ENCODE results near the gene CACNG7.
"Not testable (repeated sequence)": the region's sequence is repeated elsewhere in the genome, so short reads cannot be mapped to it uniquely, and the experiment has no call there.

The CACNG7 gene

GRCh38 chr19:53944416-53944815 is 35.3 kb downstream of the CACNG7 start:
- TF ChIP-seq ZNF274 (IDR thresholded peaks at IDR 0.05; ENCODE audit: low read depth, low read length), result no peak
- H3K4me3 ChIP-seq (ENCODE audit: low read length), result no peak overlapping the region

DNA sequence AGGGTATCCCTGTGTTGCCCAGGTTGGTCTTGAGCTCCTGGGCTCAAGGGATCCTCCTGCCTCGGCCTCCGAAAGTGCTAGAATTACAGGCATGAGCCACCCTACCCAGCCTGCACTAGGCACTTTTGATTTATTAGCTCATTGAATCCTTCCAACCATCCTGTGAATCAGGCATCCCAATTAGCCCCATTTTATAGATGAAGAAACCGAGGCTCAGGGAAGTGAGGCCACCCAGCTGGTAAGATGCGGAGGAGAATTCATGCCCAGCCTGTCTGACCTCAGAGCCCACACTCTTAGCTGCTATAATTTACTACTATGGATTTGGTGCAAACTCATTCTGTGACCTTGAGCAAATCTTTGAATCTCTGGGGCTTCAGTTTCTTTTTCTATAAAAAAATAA is 35.9 kb downstream of the CACNG7 start:
- TF ChIP-seq ZNF274 (IDR thresholded peaks at IDR 0.05; ENCODE audit: low read depth, low read length), result no peak
- H3K4me3 ChIP-seq (ENCODE audit: low read length), result no peak overlapping the region

DNA sequence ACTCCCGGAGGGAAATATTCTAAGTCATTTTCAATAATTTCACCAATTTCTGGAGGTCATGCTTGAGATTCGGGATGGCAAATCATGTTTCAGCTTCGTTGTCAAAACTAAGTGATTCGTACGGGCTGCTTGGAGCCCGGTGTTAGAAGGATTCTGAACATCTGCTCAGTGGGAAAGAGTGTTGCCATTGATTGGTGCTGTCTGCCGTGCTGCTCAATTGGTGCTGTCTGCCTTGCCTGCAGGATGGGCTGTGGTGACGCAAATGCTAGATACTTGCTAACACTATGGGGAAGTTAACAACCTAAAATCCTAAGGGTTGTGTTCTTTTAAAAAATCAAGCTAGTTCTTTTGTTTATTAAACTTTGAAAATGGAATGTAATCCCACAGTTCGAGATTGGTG is 36.4 kb downstream of the CACNG7 start:
- TF ChIP-seq ZNF274 (IDR thresholded peaks at IDR 0.05; ENCODE audit: low read depth, low read length), result no peak
- H3K4me3 ChIP-seq (ENCODE audit: low read length), result no peak overlapping the region

- TF ChIP-seq ZNF274 (IDR thresholded peaks at IDR 0.05; ENCODE audit: low read depth, low read length), result no peak
- H3K4me3 ChIP-seq (ENCODE audit: low read length), result no peak overlapping the region
These were observed 36.9 kb downstream of the CACNG7 start for GRCh38 chr19:53945998-53946397.

GRCh38 chr19:53947624-53948023 is 38.5 kb downstream of the CACNG7 start:
- H3K4me3 ChIP-seq (ENCODE audit: low read length), result no peak overlapping the region
- no peak for TF ChIP-seq ZNF274 (IDR thresholded peaks at IDR 0.05; ENCODE audit: low read depth, low read length)

- not testable (repeated sequence) for H3K4me3 ChIP-seq (ENCODE audit: low read length)
These were observed 39.5 kb downstream of the CACNG7 start for GRCh38 chr19:53948611-53949010.

DNA sequence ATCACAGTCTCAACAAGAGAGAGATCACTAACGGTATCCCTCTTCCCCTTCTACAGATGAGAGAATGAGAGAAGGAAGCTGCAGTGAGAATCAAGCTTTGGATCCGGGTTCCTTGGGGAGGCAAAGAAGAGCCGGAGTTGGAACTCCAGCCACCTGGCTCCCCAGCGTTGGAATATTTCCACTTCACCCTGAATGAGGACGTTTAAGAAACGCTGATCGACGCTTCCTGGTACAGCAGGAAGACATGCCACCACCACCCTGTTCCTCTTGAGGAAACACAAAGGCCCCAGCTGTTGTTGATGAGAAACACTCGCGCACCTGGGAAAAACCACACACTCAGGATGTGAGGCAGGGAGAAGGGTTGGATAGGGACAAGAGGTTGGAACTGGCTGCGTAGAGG is 42.4 kb downstream of the CACNG7 start:
- TF ChIP-seq ZNF274 (IDR thresholded peaks at IDR 0.05; ENCODE audit: low read depth, low read length), result no peak
- H3K4me3 ChIP-seq (ENCODE audit: low read length), result no peak overlapping the region

- H3K4me3 ChIP-seq (ENCODE audit: low read length), result no peak overlapping the region
- no peak for TF ChIP-seq ZNF274 (IDR thresholded peaks at IDR 0.05; ENCODE audit: low read depth, low read length)
These were observed 42.9 kb downstream of the CACNG7 start for GRCh38 chr19:53951947-53952346.

- TF ChIP-seq ZNF274 (IDR thresholded peaks at IDR 0.05; ENCODE audit: low read depth, low read length), result no peak
- no peak overlapping the region for H3K4me3 ChIP-seq (ENCODE audit: low read length)
These were observed 44.3 kb downstream of the CACNG7 start for GRCh38 chr19:53953383-53953782.

DNA sequence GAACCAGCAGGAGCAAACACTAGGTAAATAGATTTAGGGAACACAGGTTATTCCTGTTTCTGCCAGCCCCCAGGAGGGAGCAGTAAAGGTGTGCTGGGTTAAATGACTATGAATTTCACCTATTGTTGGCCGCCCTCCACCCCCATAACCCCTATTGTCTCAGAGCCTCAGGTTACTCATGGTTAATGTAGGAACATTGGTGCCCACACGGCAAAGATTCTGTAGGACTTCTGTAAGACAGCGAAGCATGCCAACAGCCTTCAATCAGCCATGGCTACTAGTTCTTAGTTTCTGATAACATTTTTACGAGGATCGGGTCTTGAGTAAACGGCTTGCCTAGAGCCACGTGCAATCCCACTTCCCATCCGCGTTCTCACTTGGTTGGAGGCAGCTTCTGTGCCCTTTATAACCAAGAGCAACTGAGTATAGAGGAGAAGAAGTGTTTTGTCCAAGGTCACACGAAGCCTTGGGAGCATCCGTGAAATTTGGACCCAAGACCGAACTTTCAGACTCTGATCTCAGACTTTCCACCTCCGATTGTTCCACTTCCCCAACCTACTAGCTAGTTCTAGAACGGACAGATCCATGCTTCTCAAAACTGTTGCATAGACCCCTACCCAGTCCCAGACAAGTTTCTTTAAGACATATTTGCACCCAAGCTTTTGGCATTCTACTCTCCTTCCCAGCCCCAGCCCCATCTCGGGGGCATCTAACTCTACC is 48.5 kb downstream of the CACNG7 start:
- H3K4me3 ChIP-seq (ENCODE audit: low read length), result no peak overlapping the region
- no peak for TF ChIP-seq ZNF274 (IDR thresholded peaks at IDR 0.05; ENCODE audit: low read depth, low read length)

DNA sequence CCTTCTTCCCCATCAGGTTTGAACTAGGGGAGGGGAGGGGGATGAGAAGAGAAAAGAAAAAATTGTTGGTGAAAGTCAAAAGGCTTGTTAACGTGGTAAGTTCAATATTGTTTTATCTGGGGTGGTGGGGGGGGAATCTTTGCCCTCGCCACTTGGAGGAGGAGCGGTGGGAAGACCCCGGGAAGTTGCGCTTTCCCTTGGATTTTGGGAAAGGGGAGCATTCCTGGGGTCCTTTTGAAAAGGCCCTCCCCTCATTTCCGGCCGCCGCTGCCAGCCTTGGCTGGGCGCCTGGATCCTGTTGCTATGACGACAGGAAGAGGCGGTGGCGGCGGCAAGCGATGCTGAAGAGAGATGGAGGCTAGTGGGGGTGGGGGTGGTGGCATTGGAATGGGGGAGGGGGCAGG is 49.1 kb downstream of the CACNG7 start:
- TF ChIP-seq ZNF274 (IDR thresholded peaks at IDR 0.05; ENCODE audit: low read depth, low read length), result no peak
- no peak overlapping the region for H3K4me3 ChIP-seq (ENCODE audit: low read length)

- TF ChIP-seq ZNF274 (IDR thresholded peaks at IDR 0.05; ENCODE audit: low read depth, low read length), result no peak
- H3K4me3 ChIP-seq (ENCODE audit: low read length), result no peak overlapping the region
These were observed 50.0 kb downstream of the CACNG7 start for GRCh38 chr19:53958823-53959757.

DNA sequence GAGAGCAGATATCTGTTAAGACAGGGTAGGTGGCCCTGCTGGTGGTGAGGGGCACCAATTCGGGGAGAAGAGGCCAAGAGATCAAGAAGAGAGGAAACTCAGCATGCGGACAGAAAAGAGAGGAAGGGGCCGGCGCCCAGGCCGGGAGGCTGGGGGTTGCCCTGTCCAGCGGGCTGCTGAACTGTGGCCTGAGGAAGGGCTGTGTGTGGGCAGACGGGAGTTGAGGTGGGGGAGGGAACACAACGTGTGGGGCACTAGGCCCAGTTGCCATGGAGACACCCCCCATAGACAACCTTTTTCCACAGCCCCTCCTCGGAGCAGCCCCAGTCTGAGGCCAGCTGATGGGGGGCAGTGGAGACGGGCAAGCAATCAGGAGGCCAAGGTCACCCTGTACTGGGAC is 51.1 kb downstream of the CACNG7 start:
- H3K4me3 ChIP-seq (ENCODE audit: low read length), result no peak overlapping the region
- TF ChIP-seq ZNF274 (IDR thresholded peaks at IDR 0.05; ENCODE audit: low read depth, low read length), result no peak

- H3K4me3 ChIP-seq (ENCODE audit: low read length), result no peak overlapping the region
- TF ChIP-seq ZNF274 (IDR thresholded peaks at IDR 0.05; ENCODE audit: low read depth, low read length), result no peak
These were observed 51.8 kb downstream of the CACNG7 start for GRCh38 chr19:53960886-53961285.
